GM18519 (cell line): ENCODE results near the gene AUP1.
A peak's percentile ranks its signal among the peaks of the same experiment; 100 is the strongest.
"Not testable (repeated sequence)": the region's sequence is repeated elsewhere in the genome, so short reads cannot be mapped to it uniquely, and the experiment has no call there.

Experiments
- ATAC-seq: cut with Tn5 transposase; IDR thresholded peaks from one replicate; pipeline ENCODE4 v1.9.1; 2021; ENCODE audit warnings: mild to moderate bottlenecking, moderate library complexity; ENCODE audit not compliant: unreplicated experiment, low FRiP score

Gene AUP1

GRCh38 chr2:74529357-74530238 is at the start of gene AUP1, which contains the start of gene HTRA2:
Gene AUP1, minus strand, starts transcription at chr2:74529706. Its CDS starts 77 bp downstream, at chr2:74529629.
Gene HTRA2, plus strand, starts transcription at chr2:74529933. Its CDS starts 74 bp downstream, at chr2:74530007.
- peak; percentile 66 for ATAC-seq

GRCh38 chr2:74578408-74578807 is 48.9 kb upstream of the AUP1 start:
- ATAC-seq, result no peak

- ATAC-seq, result no peak
Observed at GRCh38 chr2:74577448-74577847, 47.9 kb upstream of the AUP1 start.

GRCh38 chr2:74576863-74577229 is 47.3 kb upstream of the AUP1 start:
- ATAC-seq, result no peak

GRCh38 chr2:74576211-74576862 is 46.8 kb upstream of the AUP1 start:
- ATAC-seq, result no peak

GRCh38 chr2:74575320-74575719 is 45.8 kb upstream of the AUP1 start:
- no peak for ATAC-seq

GRCh38 chr2:74573747-74574562 is 44.4 kb upstream of the AUP1 start:
- no peak for ATAC-seq

- ATAC-seq, result no peak
Observed at GRCh38 chr2:74572178-74572925, 42.8 kb upstream of the AUP1 start.

GRCh38 chr2:74571058-74571457 is 41.6 kb upstream of the AUP1 start:
- ATAC-seq, result peak; percentile 46

- no peak for ATAC-seq
Observed at GRCh38 chr2:74569686-74570085, 40.2 kb upstream of the AUP1 start.

- no peak for ATAC-seq
Observed at GRCh38 chr2:74567881-74568280, 38.4 kb upstream of the AUP1 start.

- ATAC-seq, result no peak
Observed at GRCh38 chr2:74566754-74567085, 37.2 kb upstream of the AUP1 start.

- ATAC-seq, result no peak
Observed at GRCh38 chr2:74566076-74566753, 36.7 kb upstream of the AUP1 start.

GRCh38 chr2:74564222-74564621 is 34.7 kb upstream of the AUP1 start:
- no peak for ATAC-seq

- ATAC-seq, result no peak
Observed at GRCh38 chr2:74562126-74562775, 32.7 kb upstream of the AUP1 start.

- not testable (repeated sequence) for ATAC-seq
Observed at GRCh38 chr2:74561022-74561421, 31.5 kb upstream of the AUP1 start.

GRCh38 chr2:74560591-74560990 is 31.1 kb upstream of the AUP1 start:
- ATAC-seq, result no peak

- no peak for ATAC-seq
Observed at GRCh38 chr2:74559912-74560311, 30.4 kb upstream of the AUP1 start.
